ENCODE data around the gene TSKS.

Gene TSKS

GRCh38 chr19:49805822-49806619 lies 42.9 kb upstream of the TSKS start:
- Histone ChIP-seq H3K9ac (ENCODE audit: low read length) (no peak overlapping the region), H3K27ac (ENCODE audit: low read depth, low read length) (no peak overlapping the region), H3K4me1 (ENCODE audit: control insufficient read depth, insufficient read depth, low read length) (peaks cover 22% of the 10 kb centered on the region), H3K9me3 (ENCODE audit: control insufficient read depth, insufficient read depth, low read depth, low read length) (no peaks in the 10 kb centered on the region), H3K4me3 (ENCODE audit: low read depth, low read length) (peak overlapping the region; percentile 25; the same call in 1 of the 2 replicates), H3K27me3 (ENCODE audit: control insufficient read depth, insufficient read depth, low read length) (no peaks in the 10 kb centered on the region; the same call in 1 of the 2 replicates), H3K36me3 (ENCODE audit: control insufficient read depth, insufficient read depth, low read length) (peaks cover 27% of the 10 kb centered on the region)

GRCh38 chr19:49803529-49803856 lies 40.4 kb upstream of the TSKS start:
- H3K9me3 ChIP-seq (ENCODE audit: control insufficient read depth, insufficient read depth, low read depth, low read length), result no peaks in the 10 kb centered on the region
- H3K27me3 ChIP-seq (ENCODE audit: control insufficient read depth, insufficient read depth, low read length), result no peaks in the 10 kb centered on the region
- no peak overlapping the region for H3K4me3 ChIP-seq (ENCODE audit: low read depth, low read length)
- peaks cover 14% of the 10 kb centered on the region for H3K4me1 ChIP-seq (ENCODE audit: control insufficient read depth, insufficient read depth, low read length)
- peaks cover 51% of the 10 kb centered on the region for H3K36me3 ChIP-seq (ENCODE audit: control insufficient read depth, insufficient read depth, low read length)
- no peak overlapping the region for H3K27ac ChIP-seq (ENCODE audit: low read depth, low read length)
- no peak overlapping the region for H3K9ac ChIP-seq (ENCODE audit: low read length)

- H3K27ac ChIP-seq (ENCODE audit: low read depth, low read length), result 0 out of 2 replicates have a peak overlapping the region, but pooled peaks have one; percentile 45
- H3K4me3 ChIP-seq (ENCODE audit: low read depth, low read length), result peak overlapping the region; percentile 43
- peaks cover 55% of the 10 kb centered on the region for H3K36me3 ChIP-seq (ENCODE audit: control insufficient read depth, insufficient read depth, low read length)
- peaks cover 10% of the 10 kb centered on the region for H3K4me1 ChIP-seq (ENCODE audit: control insufficient read depth, insufficient read depth, low read length)
- H3K9me3 ChIP-seq (ENCODE audit: control insufficient read depth, insufficient read depth, low read depth, low read length), result no peaks in the 10 kb centered on the region
- no peaks in the 10 kb centered on the region for H3K27me3 ChIP-seq (ENCODE audit: control insufficient read depth, insufficient read depth, low read length)
- no peak overlapping the region for H3K9ac ChIP-seq (ENCODE audit: low read length)
Measured at GRCh38 chr19:49802836-49803528, 39.9 kb upstream of the TSKS start.

GRCh38 chr19:49801966-49802661 lies 39.0 kb upstream of the TSKS start:
- Histone ChIP-seq H3K27me3 (ENCODE audit: control insufficient read depth, insufficient read depth, low read length) (no peaks in the 10 kb centered on the region), H3K9ac (ENCODE audit: low read length) (no peak overlapping the region), H3K4me3 (ENCODE audit: low read depth, low read length) (peak overlapping the region; percentile 43), H3K36me3 (ENCODE audit: control insufficient read depth, insufficient read depth, low read length) (peaks cover 57% of the 10 kb centered on the region), H3K4me1 (ENCODE audit: control insufficient read depth, insufficient read depth, low read length) (peaks cover 8% of the 10 kb centered on the region), H3K9me3 (ENCODE audit: control insufficient read depth, insufficient read depth, low read depth, low read length) (no peaks in the 10 kb centered on the region), H3K27ac (ENCODE audit: low read depth, low read length) (no peak overlapping the region)

GRCh38 chr19:49801401-49801888 lies 38.3 kb upstream of the TSKS start:
- H3K9ac ChIP-seq (ENCODE audit: low read length), result no peak overlapping the region
- H3K4me1 ChIP-seq (ENCODE audit: control insufficient read depth, insufficient read depth, low read length), result peaks cover 8% of the 10 kb centered on the region
- H3K27me3 ChIP-seq (ENCODE audit: control insufficient read depth, insufficient read depth, low read length), result no peaks in the 10 kb centered on the region
- H3K36me3 ChIP-seq (ENCODE audit: control insufficient read depth, insufficient read depth, low read length), result peaks cover 61% of the 10 kb centered on the region
- H3K4me3 ChIP-seq (ENCODE audit: low read depth, low read length), result no peak overlapping the region
- no peaks in the 10 kb centered on the region for H3K9me3 ChIP-seq (ENCODE audit: control insufficient read depth, insufficient read depth, low read depth, low read length)
- H3K27ac ChIP-seq (ENCODE audit: low read depth, low read length), result no peak overlapping the region

GRCh38 chr19:49800771-49801170 lies 37.7 kb upstream of the TSKS start:
- H3K36me3 ChIP-seq (ENCODE audit: control insufficient read depth, insufficient read depth, low read length), result peaks cover 63% of the 10 kb centered on the region
- peaks cover 8% of the 10 kb centered on the region for H3K4me1 ChIP-seq (ENCODE audit: control insufficient read depth, insufficient read depth, low read length)
- H3K9ac ChIP-seq (ENCODE audit: low read length), result no peak overlapping the region
- no peaks in the 10 kb centered on the region for H3K27me3 ChIP-seq (ENCODE audit: control insufficient read depth, insufficient read depth, low read length)
- no peaks in the 10 kb centered on the region for H3K9me3 ChIP-seq (ENCODE audit: control insufficient read depth, insufficient read depth, low read depth, low read length)
- H3K4me3 ChIP-seq (ENCODE audit: low read depth, low read length), result no peak overlapping the region
- H3K27ac ChIP-seq (ENCODE audit: low read depth, low read length), result no peak overlapping the region

- no peaks in the 10 kb centered on the region for H3K9me3 ChIP-seq (ENCODE audit: control insufficient read depth, insufficient read depth, low read depth, low read length)
- H3K4me3 ChIP-seq (ENCODE audit: low read depth, low read length), result no peak overlapping the region
- H3K36me3 ChIP-seq (ENCODE audit: control insufficient read depth, insufficient read depth, low read length), result peaks cover 71% of the 10 kb centered on the region
- H3K4me1 ChIP-seq (ENCODE audit: control insufficient read depth, insufficient read depth, low read length), result peaks cover 8% of the 10 kb centered on the region
- H3K9ac ChIP-seq (ENCODE audit: low read length), result no peak overlapping the region
- H3K27me3 ChIP-seq (ENCODE audit: control insufficient read depth, insufficient read depth, low read length), result no peaks in the 10 kb centered on the region
- no peak overlapping the region for H3K27ac ChIP-seq (ENCODE audit: low read depth, low read length)
Measured at GRCh38 chr19:49799798-49800376, 36.8 kb upstream of the TSKS start.

- Histone ChIP-seq H3K9ac (ENCODE audit: low read length) (no peak overlapping the region), H3K4me3 (ENCODE audit: low read depth, low read length) (no peak overlapping the region), H3K4me1 (ENCODE audit: control insufficient read depth, insufficient read depth, low read length) (peaks cover 8% of the 10 kb centered on the region), H3K27ac (ENCODE audit: low read depth, low read length) (no peak overlapping the region), H3K27me3 (ENCODE audit: control insufficient read depth, insufficient read depth, low read length) (no peaks in the 10 kb centered on the region), H3K36me3 (ENCODE audit: control insufficient read depth, insufficient read depth, low read length) (peaks cover 75% of the 10 kb centered on the region), H3K9me3 (ENCODE audit: control insufficient read depth, insufficient read depth, low read depth, low read length) (no peaks in the 10 kb centered on the region)
Measured at GRCh38 chr19:49799271-49799797, 36.2 kb upstream of the TSKS start.

GRCh38 chr19:49798574-49798973 lies 35.5 kb upstream of the TSKS start:
- Histone ChIP-seq H3K4me1 (ENCODE audit: control insufficient read depth, insufficient read depth, low read length) (peaks cover 8% of the 10 kb centered on the region), H3K27me3 (ENCODE audit: control insufficient read depth, insufficient read depth, low read length) (no peaks in the 10 kb centered on the region), H3K9ac (ENCODE audit: low read length) (no peak overlapping the region), H3K9me3 (ENCODE audit: control insufficient read depth, insufficient read depth, low read depth, low read length) (no peaks in the 10 kb centered on the region), H3K36me3 (ENCODE audit: control insufficient read depth, insufficient read depth, low read length) (peaks cover 77% of the 10 kb centered on the region), H3K4me3 (ENCODE audit: low read depth, low read length) (no peak overlapping the region), H3K27ac (ENCODE audit: low read depth, low read length) (no peak overlapping the region)

GRCh38 chr19:49795615-49796014 lies 32.5 kb upstream of the TSKS start:
- Histone ChIP-seq H3K9ac (ENCODE audit: low read length) (no peak overlapping the region), H3K27ac (ENCODE audit: low read depth, low read length) (no peak overlapping the region), H3K36me3 (ENCODE audit: control insufficient read depth, insufficient read depth, low read length) (peaks cover 86% of the 10 kb centered on the region)

More at GRCh38 chr19:49795615-49796014, 32.5 kb upstream of the TSKS start:
- H3K9me3 ChIP-seq (ENCODE audit: control insufficient read depth, insufficient read depth, low read depth, low read length), result no peaks in the 10 kb centered on the region
- no peaks in the 10 kb centered on the region for H3K4me1 ChIP-seq (ENCODE audit: control insufficient read depth, insufficient read depth, low read length)
- H3K4me3 ChIP-seq (ENCODE audit: low read depth, low read length), result no peak overlapping the region
- no peaks in the 10 kb centered on the region for H3K27me3 ChIP-seq (ENCODE audit: control insufficient read depth, insufficient read depth, low read length)
